H1 (cell line): Measurements from ENCODE around the gene TBCB. TPM values are rescaled to one million over a fixed set of nuclear protein-coding genes. Genes with fewer than 3 reads are reported as not detected.

Source experiments
- CTCF ChIA-PET: fragments of 300-600 bp; sonication (Branson Sonifier 250); formaldehyde crosslinking; loops from one replicate; lab custom pipeline; 2021; ENCODE audit not compliant: partially characterized antibody; lab: Charles Lee
- POLR2A ChIA-PET: fragments of 300-600 bp; sonication (Branson Sonifier 250); formaldehyde crosslinking; loops from one replicate; lab custom pipeline; 2021; ENCODE audit warnings: inconsistent platforms; ENCODE audit not compliant: partially characterized antibody; lab: Charles Lee
- DNase-seq, 2 experiments: peaks; one replicate each; pipeline versions ENCODE4 v3.0.0 to v3.0.0-alpha.2; 2010 to 2022; ENCODE audit warnings: low spot score in 2 of 2, low read depth in 1 of 2, mixed read lengths in 1 of 2
- FAIRE-seq: peaks from 2 replicates; lab custom pipeline; 2011; peaks lifted over from hg19 to GRCh38; lab: Jason Lieb, UNC
- H2AFZ ChIP-seq: 2 replicates; pipeline ENCODE4 v1.8.1; 2012; ENCODE audit warnings: low read length, inconsistent platforms
- H2AK5ac ChIP-seq: 2 replicates; pipeline ENCODE4 v1.6.1; 2013; ENCODE audit warnings: low read depth, low read length
- H2BK120ac ChIP-seq: replicated peaks from 2 replicates; pipeline ENCODE3; 2013; ENCODE audit warnings: low read depth, low read length, inconsistent platforms
- H2BK12ac ChIP-seq: 2 replicates; pipeline ENCODE4 v1.6.1; 2013; ENCODE audit warnings: low read depth, low read length
- H2BK15ac ChIP-seq: 2 replicates; pipeline ENCODE4 v1.6.1; 2013; ENCODE audit warnings: low read length
- H2BK20ac ChIP-seq: 2 replicates; pipeline ENCODE4 v1.6.1; 2013; ENCODE audit warnings: low read length
- H2BK5ac ChIP-seq: 2 replicates; pipeline ENCODE4 v1.6.1; 2013; ENCODE audit warnings: low read depth, low read length
- H3K14ac ChIP-seq: 2 replicates; pipeline ENCODE4 v1.6.1; 2013; ENCODE audit warnings: inconsistent platforms; ENCODE audit not compliant: insufficient read length
- H3K18ac ChIP-seq: 2 replicates; pipeline ENCODE4 v1.6.1; 2013; ENCODE audit warnings: low read length; ENCODE audit errors: extremely low read depth
- H3K23ac ChIP-seq: 2 replicates; pipeline ENCODE4 v1.6.1; 2013; ENCODE audit warnings: inconsistent platforms; ENCODE audit not compliant: insufficient read length
- H3K23me2 ChIP-seq: 2 replicates; pipeline ENCODE4 v1.6.1; 2013; ENCODE audit warnings: low read depth, low read length
- H3K27ac ChIP-seq: 2 replicates; pipeline ENCODE4 v1.6.1; 2011; ENCODE audit warnings: low read depth, low read length, inconsistent platforms
- H3K27me3 ChIP-seq, 4 experiments: replicated peaks in 1 of 4; 1 replicate in 1 of 4; 2 replicates in 3 of 4; pipeline versions ENCODE4 v1.6.1 to v1.8.1; 2011 to 2013; ENCODE audit warnings: low read length in 3 of 4, mild to moderate bottlenecking in 3 of 4, inconsistent platforms in 2 of 4, mixed read lengths in 2 of 4, moderate library complexity in 1 of 4; ENCODE audit not compliant: control insufficient read depth in 3 of 4, insufficient read depth in 3 of 4; ENCODE audit errors: extremely low read depth in 1 of 4
- H3K36me3 ChIP-seq, 4 experiments: 2 replicates each; pipeline versions ENCODE4 v1.6.1 to v1.8.1; 2011 to 2013; ENCODE audit warnings: mild to moderate bottlenecking in 4 of 4, low read length in 3 of 4, moderate library complexity in 2 of 4, control low read depth in 1 of 4, inconsistent platforms in 1 of 4; ENCODE audit not compliant: insufficient read depth in 4 of 4, control insufficient read depth in 2 of 4
- H3K4ac ChIP-seq: replicated peaks from 2 replicates; pipeline ENCODE3; 2013; ENCODE audit warnings: low read length, low read depth, mixed read lengths, inconsistent platforms; ENCODE audit not compliant: insufficient read length
- H3K4me1 ChIP-seq, 4 experiments: replicated peaks in 1 of 4; 1 replicate in 1 of 4; 2 replicates in 3 of 4; pipeline versions ENCODE4 v1.6.1 to v1.8.1; 2011 to 2013; ENCODE audit warnings: low read length in 3 of 4, inconsistent platforms in 2 of 4, mixed read lengths in 1 of 4; ENCODE audit not compliant: insufficient read depth in 4 of 4, control insufficient read depth in 3 of 4
- H3K4me2 ChIP-seq, 2 experiments: 2 replicates each; pipeline versions ENCODE4 v1.6.1 to v1.8.1; 2011 to 2013; ENCODE audit warnings: low read depth in 2 of 2, low read length in 2 of 2, control low read depth in 1 of 2, inconsistent platforms in 1 of 2, mild to moderate bottlenecking in 1 of 2; ENCODE audit not compliant: insufficient read depth in 1 of 2
- H3K4me3 ChIP-seq, 4 experiments: fragments of 200-600, 300-600 bp in 1 of 4; sonication (generic), shearing (Covaris generic), sonication (Bioruptor Twin) in 1 of 4; 2 replicates each; pipeline versions ENCODE4 v1.5.1 to v1.8.1; 2011 to 2016; ENCODE audit warnings: low read length in 4 of 4, low read depth in 3 of 4, control low read depth in 2 of 4, inconsistent platforms in 2 of 4, mild to moderate bottlenecking in 2 of 4, mixed read lengths in 1 of 4, moderate library complexity in 1 of 4; ENCODE audit not compliant: insufficient read depth in 2 of 4; ENCODE audit errors: extremely low read depth in 1 of 4
- H3K56ac ChIP-seq: replicated peaks from 2 replicates; pipeline ENCODE3; 2013; ENCODE audit warnings: low read depth, mild to moderate bottlenecking, mixed read lengths, low read length, inconsistent platforms; ENCODE audit not compliant: insufficient read length
- H3K79me1 ChIP-seq: 2 replicates; pipeline ENCODE4 v1.6.1; 2013; ENCODE audit warnings: low read depth, low read length, control low read depth
- H3K79me2 ChIP-seq, 2 experiments: 2 replicates each; pipeline versions ENCODE4 v1.6.1 to v1.8.1; 2012 to 2013; ENCODE audit warnings: low read length in 2 of 2, mild to moderate bottlenecking in 2 of 2, inconsistent platforms in 1 of 2; ENCODE audit not compliant: insufficient read depth in 2 of 2, control insufficient read depth in 1 of 2
- H3K9ac ChIP-seq, 4 experiments: replicated peaks in 1 of 4; 1 replicate in 1 of 4; 2 replicates in 3 of 4; pipeline versions ENCODE4 v1.6.1 to v1.8.1; 2011 to 2013; ENCODE audit warnings: low read depth in 3 of 4, low read length in 3 of 4, control low read depth in 2 of 4, mild to moderate bottlenecking in 2 of 4, moderate library complexity in 2 of 4, inconsistent platforms in 1 of 4; ENCODE audit errors: extremely low read depth in 1 of 4
- H3K9me3 ChIP-seq, 2 experiments: 2 replicates each; pipeline versions ENCODE4 v1.6.1 to v1.8.1; 2012 to 2013; ENCODE audit warnings: mild to moderate bottlenecking in 2 of 2, moderate library complexity in 2 of 2, control low read depth in 1 of 2, inconsistent platforms in 1 of 2, low read depth in 1 of 2, low read length in 1 of 2, mixed read lengths in 1 of 2; ENCODE audit not compliant: insufficient read depth in 2 of 2
- H4K20me1 ChIP-seq, 2 experiments: replicated peaks in 1 of 2; 2 replicates each; pipeline versions ENCODE3 to v1.8.1; 2011 to 2013; ENCODE audit warnings: inconsistent platforms in 2 of 2, low read length in 2 of 2, mild to moderate bottlenecking in 1 of 2; ENCODE audit not compliant: insufficient read depth in 2 of 2, control insufficient read depth in 1 of 2
- H4K5ac ChIP-seq: 2 replicates; pipeline ENCODE4 v1.6.1; 2013; ENCODE audit warnings: low read length, low read depth, mixed read lengths, inconsistent platforms; ENCODE audit not compliant: insufficient read length
- H4K8ac ChIP-seq: 2 replicates; pipeline ENCODE4 v1.8.0; 2013; ENCODE audit warnings: mild to moderate bottlenecking, moderate library complexity, low read length, inconsistent platforms; ENCODE audit not compliant: insufficient read depth; ENCODE audit errors: extremely low read depth
- H4K91ac ChIP-seq: replicated peaks from 2 replicates; pipeline ENCODE3; 2013; ENCODE audit warnings: low read length, mixed read lengths, inconsistent platforms; ENCODE audit not compliant: insufficient read length
- WGBS, 2 experiments: shearing (Covaris generic) in 1 of 2; methylation state at CpG; one replicate each; pipeline versions ENCODE4 v1.1.6 to v1.1.7; 2013 to 2015; ENCODE audit warnings: low lambda C conversion rate in 2 of 2, mixed read lengths in 2 of 2, inconsistent platforms in 1 of 2, low coverage in 1 of 2, missing lambda C conversion rate in 1 of 2; ENCODE audit not compliant: insufficient replicate concordance in 2 of 2, insufficient coverage in 1 of 2, insufficient read length in 1 of 2; ENCODE audit errors: extremely low coverage in 1 of 2, missing lambda C conversion rate in 1 of 2; 5-methylcytosine and 5-hydroxymethylcytosine counted together
- polyA plus RNA-seq, 7 experiments: library from polyadenylated mRNA; depleted of rRNA in 3 of 7; stranded (reverse) in 5 of 7; unstranded in 2 of 7; fragments of >200 nt in 5 of 7; fragments of 200-250 nt in 2 of 7; gene quantifications; 1 replicate in 5 of 7; 2 replicates in 1 of 7; 4 replicates in 1 of 7; pipeline versions ENCODE4 v1.2.1 to v1.2.3, GENCODE V29; 2011 to 2013; ENCODE audit warnings: missing spikeins in 2 of 7, mixed read lengths in 2 of 7
- total RNA-seq: library from RNA; stranded (reverse); fragmentation: NEBNext Ultra II Directional; extraction: Animal tissue kit (Norgen Biotek cat#: 25700); gene quantifications from 2 replicates; pipeline ENCODE4 v1.2.1, GENCODE V29; 2021

The TBCB gene
- total and polyA plus RNA-seq, 2 of the 8 experiments (the other 6 are each of a cell fraction or from before 2014, with no cell fraction given), result 153 to 286 TPM

DNA sequence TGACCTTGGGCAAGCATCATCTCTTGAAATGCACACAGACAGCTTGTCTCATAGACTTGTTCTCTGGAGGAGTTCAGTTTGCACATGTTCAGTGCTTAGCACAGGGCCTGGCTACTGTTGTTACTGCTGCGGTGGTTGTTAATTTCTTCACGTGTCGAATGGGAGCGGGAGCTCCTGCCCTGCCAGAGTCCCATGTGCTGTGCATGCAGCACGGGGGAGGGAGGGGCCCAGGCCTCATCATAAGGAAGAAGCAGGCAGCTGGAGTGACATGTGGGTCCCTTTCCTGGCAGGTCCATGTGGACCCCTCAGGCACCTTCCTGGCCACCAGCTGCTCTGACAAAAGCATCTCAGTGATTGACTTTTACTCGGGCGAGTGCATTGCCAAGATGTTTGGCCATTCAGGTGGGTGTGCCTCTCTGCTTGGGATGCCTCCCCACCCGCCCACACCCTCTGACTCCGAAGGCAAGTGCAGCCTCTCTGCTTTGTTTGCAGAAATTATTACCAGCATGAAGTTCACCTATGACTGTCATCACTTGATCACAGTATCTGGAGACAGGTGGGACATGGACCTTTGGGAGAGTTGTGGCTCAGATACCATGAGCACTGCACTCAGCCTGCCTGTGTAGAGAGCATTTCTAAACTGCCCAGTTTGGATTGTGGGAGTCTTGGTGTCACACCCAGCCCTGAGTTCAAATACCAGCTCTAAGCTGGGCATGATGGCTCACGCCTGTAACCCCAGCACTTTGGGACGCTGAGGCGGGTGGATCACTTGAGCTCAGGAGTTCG is 24.2 kb upstream of the TBCB start:
- no peak for DNase-seq
- H3K56ac ChIP-seq, result no peak overlapping the region
- no peak overlapping the region for H3K14ac ChIP-seq
- no peaks in the 10 kb centered on the region for H3K79me1 ChIP-seq
- no peak overlapping the region for H3K9ac ChIP-seq
- no peak overlapping the region for H2BK12ac ChIP-seq
- H2BK20ac ChIP-seq, result no peak overlapping the region
- no peaks in the 10 kb centered on the region for H3K9me3 ChIP-seq
- H2AK5ac ChIP-seq, result no peak overlapping the region
- H2AFZ ChIP-seq, result no peak overlapping the region
- H4K20me1 ChIP-seq, result peaks cover 2 to 17% of the 10 kb centered on the region in 2 experiments
- no peaks in the 10 kb centered on the region for H3K79me2 ChIP-seq
- no peak overlapping the region for H3K4me2 ChIP-seq
- 84% methylated on average over 13 of the region's 13 CpGs; no CpG with 5 or more reads in 1 of the 2 experiments for WGBS, 2 experiments
- ChIA-PET CTCF (interaction anchor here (0.6 to 1.2 kb wide), 3 partner anchors 22 to 389 kb away, joined by 3 to 5 read pairs (median 3); no protein-coding TSS in a partner anchor), POLR2A (interaction anchor here (1.4 to 3.1 kb wide), 3 partner anchors 8 to 12 kb away, joined by 4 to 17 read pairs (median 9); no protein-coding TSS in a partner anchor)
- no peak overlapping the region for H3K23ac ChIP-seq
- FAIRE-seq, result no peak
- H3K27ac ChIP-seq, result no peak overlapping the region
- peaks cover 27 to 74% (median 58%) of the 10 kb centered on the region in 4 experiments; a peak in 7 of 8 replicates for H3K36me3 ChIP-seq
- H4K5ac ChIP-seq, result no peak overlapping the region
- no peaks in the 10 kb centered on the region for H3K4me1 ChIP-seq
- H2BK5ac ChIP-seq, result no peak overlapping the region
- H4K8ac ChIP-seq, result no peak overlapping the region
- no peaks in the 10 kb centered on the region for H3K27me3 ChIP-seq
- no peaks in the 10 kb centered on the region for H3K23me2 ChIP-seq
- H3K4me3 ChIP-seq, result no peak overlapping the region
- H3K4ac ChIP-seq, result no peak overlapping the region
- no peak overlapping the region for H2BK15ac ChIP-seq
- H3K18ac ChIP-seq, result no peak overlapping the region
- H2BK120ac ChIP-seq, result no peak overlapping the region
- no peak overlapping the region for H4K91ac ChIP-seq
